Liver (tissue), 9 donors: Measurements from ENCODE around the gene IFT27. TPM values are rescaled to one million over a fixed set of nuclear protein-coding genes. Genes with fewer than 3 reads are reported as not detected.

ENCODE experiments used
- DNase-seq: peaks from one replicate; pipeline ENCODE4 v3.0.0-alpha.2; 2017; ENCODE audit warnings: low spot score
- H3K27ac ChIP-seq, 2 donors: one replicate each; pipeline ENCODE4 v1.7.0; 2013; ENCODE audit warnings: inconsistent platforms in 2 of 2, low read length in 2 of 2, control low read depth in 1 of 2, low read depth in 1 of 2, mild to moderate bottlenecking in 1 of 2
- H3K27me3 ChIP-seq, 4 donors: one replicate each; pipeline versions ENCODE4 v1.6.1 to v1.7.0; 2013; ENCODE audit warnings: low read length in 3 of 4, inconsistent platforms in 1 of 4, mild to moderate bottlenecking in 1 of 4, moderate library complexity in 1 of 4; ENCODE audit not compliant: control insufficient read depth in 4 of 4, insufficient read depth in 4 of 4
- H3K36me3 ChIP-seq, 4 donors: one replicate each; pipeline versions ENCODE4 v1.6.1 to v1.7.0; 2013; ENCODE audit warnings: low read length in 3 of 4, mild to moderate bottlenecking in 3 of 4, low read depth in 1 of 4, moderate library complexity in 1 of 4; ENCODE audit not compliant: control insufficient read depth in 4 of 4, insufficient read depth in 3 of 4
- H3K4me1 ChIP-seq, 4 donors: one replicate each; pipeline versions ENCODE4 v1.6.1 to v1.7.0; 2013; ENCODE audit warnings: low read length in 3 of 4, mild to moderate bottlenecking in 3 of 4, moderate library complexity in 1 of 4; ENCODE audit not compliant: control insufficient read depth in 4 of 4, insufficient read depth in 4 of 4
- H3K4me3 ChIP-seq, 3 donors: one replicate each; pipeline versions ENCODE4 v1.6.1 to v1.7.0; 2013; ENCODE audit warnings: low read length in 3 of 3, control low read depth in 1 of 3, low read depth in 1 of 3, mild to moderate bottlenecking in 1 of 3
- H3K9ac ChIP-seq, 2 donors: one replicate each; pipeline ENCODE4 v1.7.0; 2013; ENCODE audit warnings: low read length in 2 of 2, mild to moderate bottlenecking in 2 of 2, moderate library complexity in 2 of 2, control low read depth in 1 of 2, low read depth in 1 of 2
- H3K9me3 ChIP-seq, 4 donors: one replicate each; pipeline versions ENCODE4 v1.6.1 to v1.7.0; 2013; ENCODE audit warnings: low read length in 3 of 4; ENCODE audit not compliant: control insufficient read depth in 4 of 4
- EGR1 ChIP-seq, 2 donors: IDR thresholded peaks; 2 replicates each; pipeline ENCODE4 v1.6.1; 2016 to 2018; ENCODE audit warnings: antibody characterized with exemption in 2 of 2, low read depth in 2 of 2
- FOXA1 ChIP-seq: IDR thresholded peaks from 2 replicates; pipeline ENCODE4 v1.6.1; 2016; ENCODE audit warnings: antibody characterized with exemption
- FOXA2 ChIP-seq: IDR thresholded peaks from 2 replicates; pipeline ENCODE4 v1.6.1; 2016; ENCODE audit warnings: antibody characterized with exemption
- GABPA ChIP-seq, 2 donors: IDR thresholded peaks in 1 of 2; conservative IDR thresholded peaks in 1 of 2; 2 replicates each; pipeline ENCODE4 v1.6.1; 2016; ENCODE audit warnings: antibody characterized with exemption in 2 of 2, mild to moderate bottlenecking in 1 of 2, moderate library complexity in 1 of 2
- HNF4A ChIP-seq, 2 donors: conservative IDR thresholded peaks; 2 replicates each; pipeline ENCODE4 v1.6.1; 2016; ENCODE audit warnings: antibody characterized with exemption in 2 of 2, mild to moderate bottlenecking in 2 of 2
- HNF4G ChIP-seq: IDR thresholded peaks from 2 replicates; pipeline ENCODE4 v1.6.1; 2016; ENCODE audit warnings: antibody characterized with exemption
- JUND ChIP-seq, 2 donors: IDR thresholded peaks; 2 replicates each; pipeline ENCODE4 v1.6.1; 2016; ENCODE audit warnings: antibody characterized with exemption in 2 of 2
- NR2F2 ChIP-seq: IDR thresholded peaks from 2 replicates; pipeline ENCODE4 v1.6.1; 2016; ENCODE audit warnings: antibody characterized with exemption
- RAD21 ChIP-seq, 2 donors: IDR thresholded peaks; 2 replicates each; pipeline ENCODE4 v1.6.1; 2016; ENCODE audit warnings: antibody characterized with exemption in 2 of 2, mild to moderate bottlenecking in 2 of 2
- RXRA ChIP-seq, 2 donors: IDR thresholded peaks; 2 replicates each; pipeline ENCODE4 v1.6.1; 2017 to 2018; ENCODE audit warnings: antibody characterized with exemption in 2 of 2, mild to moderate bottlenecking in 1 of 2
- SP1 ChIP-seq: IDR thresholded peaks from 2 replicates; pipeline ENCODE4 v1.6.1; 2018; ENCODE audit warnings: antibody characterized with exemption, mild to moderate bottlenecking
- TAF1 ChIP-seq: conservative IDR thresholded peaks from 2 replicates; pipeline ENCODE4 v1.6.1; 2016; ENCODE audit warnings: antibody characterized with exemption, mild to moderate bottlenecking
- YY1 ChIP-seq: IDR thresholded peaks from 2 replicates; pipeline ENCODE4 v1.6.1; 2016; ENCODE audit warnings: antibody characterized with exemption, mild to moderate bottlenecking
- WGBS: extraction: QIAGEN DNeasy Blood & Tissue Kit; methylation state at CpG from one replicate; pipeline ENCODE4 v1.1.7; 2013; 5-methylcytosine and 5-hydroxymethylcytosine counted together
- polyA plus RNA-seq, 2 donors: library from polyadenylated mRNA; stranded (reverse) in 1 of 2; unstranded in 1 of 2; fragments of 200-250 nt in 1 of 2; fragments of >200 nt in 1 of 2; fragmentation: Nextera tagmentation in 1 of 2; extraction: Ambion mirVana in 1 of 2; gene quantifications; one replicate each; pipeline versions ENCODE4 v1.2.1 to v1.2.3, GENCODE V29; 2013 to 2015
- total RNA-seq, 2 donors: library from RNA; depleted of rRNA; stranded (reverse); fragments of >200 nt; gene quantifications; one replicate each; pipeline ENCODE4 v1.2.3, GENCODE V29; 2014
- TF ChIP-seq, protein P1 (sequence below): IDR thresholded peaks from 2 replicates; pipeline ENCODE4 v1.6.1; 2016; ENCODE audit warnings: antibody characterized with exemption, mild to moderate bottlenecking
- TF ChIP-seq, protein P2 (sequence below): IDR thresholded peaks from 2 replicates; pipeline ENCODE4 v1.6.1; 2016; ENCODE audit warnings: antibody characterized with exemption
- TF ChIP-seq, protein P3 (sequence below): IDR thresholded peaks from 2 replicates; pipeline ENCODE4 v1.6.1; 2016; ENCODE audit warnings: antibody characterized with exemption
- TF ChIP-seq, protein P4 (sequence below): fragments of 150-350 bp; IDR thresholded peaks from 2 replicates; pipeline ENCODE4 v1.5.1; 2017; ENCODE audit warnings: improper control_type of control experiment, low read depth, low read length; ENCODE audit not compliant: missing input control
- TF ChIP-seq, protein P5 (sequence below): IDR thresholded peaks from 2 replicates; pipeline ENCODE4 v1.6.1; 2016; ENCODE audit warnings: antibody characterized with exemption
- donor health status: healthy.
- donor health status: healthy.
- donor health status: healthy.
- donor health status: healthy.
- donor health status: healthy.

The IFT27 gene
- total and polyA plus RNA-seq, 4 donors: 7.2 to 12.4 (median 9.6) TPM

DNA sequence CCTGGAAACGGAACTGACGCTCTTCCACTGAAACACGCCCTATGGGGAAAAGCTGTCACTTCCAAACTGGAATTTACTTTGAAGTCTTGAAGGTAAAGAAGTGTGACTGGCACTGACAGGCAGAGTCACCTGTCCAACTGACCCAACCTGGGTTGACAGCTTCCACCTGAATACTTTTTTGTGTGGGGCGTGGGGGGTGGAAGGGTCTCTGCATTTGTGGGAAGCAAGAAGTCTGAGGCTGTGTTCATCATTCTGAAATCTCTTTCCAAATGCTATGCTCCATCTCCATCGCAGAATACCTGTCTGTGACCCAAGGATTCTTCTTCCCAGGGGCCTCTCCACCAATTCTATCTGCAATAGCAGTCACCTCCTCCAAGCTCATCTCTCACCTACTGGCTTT is 7.8 kb downstream of the IFT27 start:
- 97% methylated on average over 5 of the region's 5 CpGs for WGBS
- no peak for TF ChIP-seq JUND (IDR thresholded peaks at IDR 0.05)
- TF ChIP-seq, protein P1, sequence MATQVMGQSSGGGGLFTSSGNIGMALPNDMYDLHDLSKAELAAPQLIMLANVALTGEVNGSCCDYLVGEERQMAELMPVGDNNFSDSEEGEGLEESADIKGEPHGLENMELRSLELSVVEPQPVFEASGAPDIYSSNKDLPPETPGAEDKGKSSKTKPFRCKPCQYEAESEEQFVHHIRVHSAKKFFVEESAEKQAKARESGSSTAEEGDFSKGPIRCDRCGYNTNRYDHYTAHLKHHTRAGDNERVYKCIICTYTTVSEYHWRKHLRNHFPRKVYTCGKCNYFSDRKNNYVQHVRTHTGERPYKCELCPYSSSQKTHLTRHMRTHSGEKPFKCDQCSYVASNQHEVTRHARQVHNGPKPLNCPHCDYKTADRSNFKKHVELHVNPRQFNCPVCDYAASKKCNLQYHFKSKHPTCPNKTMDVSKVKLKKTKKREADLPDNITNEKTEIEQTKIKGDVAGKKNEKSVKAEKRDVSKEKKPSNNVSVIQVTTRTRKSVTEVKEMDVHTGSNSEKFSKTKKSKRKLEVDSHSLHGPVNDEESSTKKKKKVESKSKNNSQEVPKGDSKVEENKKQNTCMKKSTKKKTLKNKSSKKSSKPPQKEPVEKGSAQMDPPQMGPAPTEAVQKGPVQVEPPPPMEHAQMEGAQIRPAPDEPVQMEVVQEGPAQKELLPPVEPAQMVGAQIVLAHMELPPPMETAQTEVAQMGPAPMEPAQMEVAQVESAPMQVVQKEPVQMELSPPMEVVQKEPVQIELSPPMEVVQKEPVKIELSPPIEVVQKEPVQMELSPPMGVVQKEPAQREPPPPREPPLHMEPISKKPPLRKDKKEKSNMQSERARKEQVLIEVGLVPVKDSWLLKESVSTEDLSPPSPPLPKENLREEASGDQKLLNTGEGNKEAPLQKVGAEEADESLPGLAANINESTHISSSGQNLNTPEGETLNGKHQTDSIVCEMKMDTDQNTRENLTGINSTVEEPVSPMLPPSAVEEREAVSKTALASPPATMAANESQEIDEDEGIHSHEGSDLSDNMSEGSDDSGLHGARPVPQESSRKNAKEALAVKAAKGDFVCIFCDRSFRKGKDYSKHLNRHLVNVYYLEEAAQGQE: no peak
- TF ChIP-seq YY1: no peak
- TF ChIP-seq, protein P2, sequence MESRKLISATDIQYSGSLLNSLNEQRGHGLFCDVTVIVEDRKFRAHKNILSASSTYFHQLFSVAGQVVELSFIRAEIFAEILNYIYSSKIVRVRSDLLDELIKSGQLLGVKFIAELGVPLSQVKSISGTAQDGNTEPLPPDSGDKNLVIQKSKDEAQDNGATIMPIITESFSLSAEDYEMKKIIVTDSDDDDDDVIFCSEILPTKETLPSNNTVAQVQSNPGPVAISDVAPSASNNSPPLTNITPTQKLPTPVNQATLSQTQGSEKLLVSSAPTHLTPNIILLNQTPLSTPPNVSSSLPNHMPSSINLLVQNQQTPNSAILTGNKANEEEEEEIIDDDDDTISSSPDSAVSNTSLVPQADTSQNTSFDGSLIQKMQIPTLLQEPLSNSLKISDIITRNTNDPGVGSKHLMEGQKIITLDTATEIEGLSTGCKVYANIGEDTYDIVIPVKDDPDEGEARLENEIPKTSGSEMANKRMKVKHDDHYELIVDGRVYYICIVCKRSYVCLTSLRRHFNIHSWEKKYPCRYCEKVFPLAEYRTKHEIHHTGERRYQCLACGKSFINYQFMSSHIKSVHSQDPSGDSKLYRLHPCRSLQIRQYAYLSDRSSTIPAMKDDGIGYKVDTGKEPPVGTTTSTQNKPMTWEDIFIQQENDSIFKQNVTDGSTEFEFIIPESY: no peak
- TF ChIP-seq RAD21 (IDR thresholded peaks at IDR 0.05): no peak
- TF ChIP-seq SP1: no peak
- TF ChIP-seq HNF4A (conservative IDR thresholded peaks at IDR 0.05): no peak
- TF ChIP-seq, protein P3, sequence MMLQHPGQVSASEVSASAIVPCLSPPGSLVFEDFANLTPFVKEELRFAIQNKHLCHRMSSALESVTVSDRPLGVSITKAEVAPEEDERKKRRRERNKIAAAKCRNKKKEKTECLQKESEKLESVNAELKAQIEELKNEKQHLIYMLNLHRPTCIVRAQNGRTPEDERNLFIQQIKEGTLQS: no peak
- no peak for TF ChIP-seq FOXA2
- TF ChIP-seq, protein P4, sequence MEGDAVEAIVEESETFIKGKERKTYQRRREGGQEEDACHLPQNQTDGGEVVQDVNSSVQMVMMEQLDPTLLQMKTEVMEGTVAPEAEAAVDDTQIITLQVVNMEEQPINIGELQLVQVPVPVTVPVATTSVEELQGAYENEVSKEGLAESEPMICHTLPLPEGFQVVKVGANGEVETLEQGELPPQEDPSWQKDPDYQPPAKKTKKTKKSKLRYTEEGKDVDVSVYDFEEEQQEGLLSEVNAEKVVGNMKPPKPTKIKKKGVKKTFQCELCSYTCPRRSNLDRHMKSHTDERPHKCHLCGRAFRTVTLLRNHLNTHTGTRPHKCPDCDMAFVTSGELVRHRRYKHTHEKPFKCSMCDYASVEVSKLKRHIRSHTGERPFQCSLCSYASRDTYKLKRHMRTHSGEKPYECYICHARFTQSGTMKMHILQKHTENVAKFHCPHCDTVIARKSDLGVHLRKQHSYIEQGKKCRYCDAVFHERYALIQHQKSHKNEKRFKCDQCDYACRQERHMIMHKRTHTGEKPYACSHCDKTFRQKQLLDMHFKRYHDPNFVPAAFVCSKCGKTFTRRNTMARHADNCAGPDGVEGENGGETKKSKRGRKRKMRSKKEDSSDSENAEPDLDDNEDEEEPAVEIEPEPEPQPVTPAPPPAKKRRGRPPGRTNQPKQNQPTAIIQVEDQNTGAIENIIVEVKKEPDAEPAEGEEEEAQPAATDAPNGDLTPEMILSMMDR: no peak
- no peak for TF ChIP-seq HNF4G
- TF ChIP-seq RXRA (IDR thresholded peaks at IDR 0.05): no peak
- TF ChIP-seq FOXA1: no peak
- TF ChIP-seq, protein P5, sequence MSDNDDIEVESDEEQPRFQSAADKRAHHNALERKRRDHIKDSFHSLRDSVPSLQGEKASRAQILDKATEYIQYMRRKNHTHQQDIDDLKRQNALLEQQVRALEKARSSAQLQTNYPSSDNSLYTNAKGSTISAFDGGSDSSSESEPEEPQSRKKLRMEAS: no peak
- no peak for TF ChIP-seq GABPA (IDR thresholded peaks at IDR 0.05 in 1 of 2, conservative IDR thresholded peaks at IDR 0.05 in 1 of 2)
- TF ChIP-seq TAF1: no peak
- TF ChIP-seq EGR1 (IDR thresholded peaks at IDR 0.05; ENCODE audit: low read depth in 2 of 2): no peak
- TF ChIP-seq NR2F2: no peak
- H3K4me1 ChIP-seq: no peaks in the 10 kb centered on the region
- no peaks in the 10 kb centered on the region for H3K27me3 ChIP-seq
- no peaks in the 10 kb centered on the region for H3K9me3 ChIP-seq
- H3K36me3 ChIP-seq: peaks cover 0 to 3% (median 1%) of the 10 kb centered on the region in 4 donors
- no peak for DNase-seq
- H3K9ac ChIP-seq: no peak overlapping the region
- H3K4me3 ChIP-seq: no peak overlapping the region
- H3K27ac ChIP-seq: no peak overlapping the region
